SK-N-SH treated with all-trans-retinoic acid at 6 μM for 48 hours (cell line): ENCODE results near the gene LTBP4.

Experiments
- ATAC-seq: fragments of 200-7000 bp; cut with Tn5 transposase; 3 replicates; pipeline ENCODE4 v1.9.1; 2020; ENCODE audit warnings: mild to moderate bottlenecking, moderate library complexity
- ARNTL ChIP-seq: fragments of 450-650 bp; formaldehyde crosslinking; IDR thresholded peaks from 2 replicates; pipeline ENCODE4 v1.5.0; 2020; ENCODE audit warnings: low read depth, mild to moderate bottlenecking, moderate library complexity, borderline replicate concordance
- BACH2 ChIP-seq: fragments of 250-450 bp; sonication (Bioruptor Pico); IDR thresholded peaks from 2 replicates; pipeline ENCODE4 v1.9.0; 2021; ENCODE audit warnings: mild to moderate bottlenecking, borderline replicate concordance
- CREB5 ChIP-seq: fragments of 250-450 bp; sonication (Bioruptor Pico); IDR thresholded peaks from 2 replicates; pipeline ENCODE4 v1.5.1; 2020; ENCODE audit warnings: low read depth, mild to moderate bottlenecking, moderate library complexity
- CSDC2 ChIP-seq: fragments of 250-450 bp; sonication (Bioruptor Pico); IDR thresholded peaks from 2 replicates; pipeline ENCODE4 v1.5.0; 2020; ENCODE audit warnings: mild to moderate bottlenecking, moderate library complexity
- CSRNP3 ChIP-seq: fragments of 250-450 bp; sonication (Bioruptor Pico); IDR thresholded peaks from 2 replicates; pipeline ENCODE4 v1.5.1; 2021; ENCODE audit warnings: mild to moderate bottlenecking, moderate library complexity
- ESRRG ChIP-seq: fragments of 250-450 bp; sonication (Bioruptor Pico); IDR thresholded peaks from 2 replicates; pipeline ENCODE4 v1.6.1; 2021; ENCODE audit warnings: mild to moderate bottlenecking
- GLIS3 ChIP-seq: fragments of 250-450 bp; sonication (Bioruptor Pico); IDR thresholded peaks from 2 replicates; pipeline ENCODE4 v1.5.0; 2020; ENCODE audit warnings: mild to moderate bottlenecking, moderate library complexity
- ISL1 ChIP-seq: fragments of 250-450 bp; sonication (Bioruptor Pico); IDR thresholded peaks from 2 replicates; pipeline ENCODE4 v2.1.2; 2022; ENCODE audit warnings: mild to moderate bottlenecking, moderate library complexity
- OSR1 ChIP-seq: fragments of 250-450 bp; sonication (Bioruptor Pico); IDR thresholded peaks from 2 replicates; pipeline ENCODE4 v1.8.0; 2022; ENCODE audit warnings: moderate library complexity, mild to moderate bottlenecking, inconsistent platforms
- PATZ1 ChIP-seq: fragments of 250-450 bp; sonication (Bioruptor Pico); IDR thresholded peaks from 2 replicates; pipeline ENCODE4 v1.8.0; 2020; ENCODE audit warnings: mild to moderate bottlenecking, moderate library complexity, borderline replicate concordance
- POU6F1 ChIP-seq: fragments of 250-450 bp; sonication (Bioruptor Pico); IDR thresholded peaks from 2 replicates; pipeline ENCODE4 v1.8.0; 2021; ENCODE audit warnings: low read depth, mild to moderate bottlenecking, moderate library complexity, borderline replicate concordance
- PPARA ChIP-seq: fragments of 250-450 bp; sonication (Bioruptor Pico); IDR thresholded peaks from 2 replicates; pipeline ENCODE4 v1.5.0; 2020; ENCODE audit warnings: mild to moderate bottlenecking, borderline replicate concordance
- RARB ChIP-seq: fragments of 250-450 bp; sonication (Bioruptor Pico); IDR thresholded peaks from 2 replicates; pipeline ENCODE4 v1.8.0; 2021; ENCODE audit warnings: mild to moderate bottlenecking, moderate library complexity
- SNAI2 ChIP-seq: fragments of 250-450 bp; sonication (Bioruptor Pico); IDR thresholded peaks from 2 replicates; pipeline ENCODE4 v1.5.0; 2020; ENCODE audit warnings: mild to moderate bottlenecking, moderate library complexity
- TCF4 ChIP-seq: fragments of 250-450 bp; sonication (Bioruptor Pico); IDR thresholded peaks from 2 replicates; pipeline ENCODE4 v1.8.0; 2021; ENCODE audit warnings: mild to moderate bottlenecking, moderate library complexity, borderline replicate concordance
- TOX ChIP-seq: fragments of 250-450 bp; sonication (Bioruptor Pico); IDR thresholded peaks from 2 replicates; pipeline ENCODE4 v1.8.0; 2021; ENCODE audit warnings: mild to moderate bottlenecking, moderate library complexity, borderline replicate concordance
- TSHZ2 ChIP-seq: fragments of 250-450 bp; sonication (Bioruptor Pico); IDR thresholded peaks from 2 replicates; pipeline ENCODE4 v1.5.0; 2020; ENCODE audit warnings: mild to moderate bottlenecking, moderate library complexity
- ZC3H10 ChIP-seq: fragments of 250-450 bp; sonication (Bioruptor Pico); IDR thresholded peaks from 2 replicates; pipeline ENCODE4 v1.5.1; 2021; ENCODE audit warnings: mild to moderate bottlenecking, moderate library complexity
- ZFP3 ChIP-seq: fragments of 250-450 bp; sonication (Bioruptor Pico); IDR thresholded peaks from 2 replicates; pipeline ENCODE4 v1.5.0; 2020; ENCODE audit warnings: mild to moderate bottlenecking, moderate library complexity
- ZFP30 ChIP-seq: fragments of 450-650 bp; formaldehyde crosslinking; IDR thresholded peaks from 2 replicates; pipeline ENCODE4 v1.5.0; 2022; ENCODE audit warnings: mild to moderate bottlenecking, moderate library complexity
- ZNF565 ChIP-seq: fragments of 450-650 bp; formaldehyde crosslinking; conservative IDR thresholded peaks from 2 replicates; pipeline ENCODE4 v1.5.0; 2020; ENCODE audit warnings: low read depth, mild to moderate bottlenecking, moderate library complexity
- ZNF70 ChIP-seq: fragments of 450-650 bp; formaldehyde crosslinking; IDR thresholded peaks from 2 replicates; pipeline ENCODE4 v1.5.0; 2020; ENCODE audit warnings: mild to moderate bottlenecking, moderate library complexity
- ZNF8 ChIP-seq: fragments of 450-650 bp; formaldehyde crosslinking; IDR thresholded peaks from 2 replicates; pipeline ENCODE4 v1.5.0; 2020; ENCODE audit warnings: mild to moderate bottlenecking, moderate library complexity

The LTBP4 gene

GRCh38 chr19:40663695-40664692 lies 62.8 kb downstream of the LTBP4 start:
- TF ChIP-seq BACH2 (no peak), ZNF8 (CRISPR knock-in tag) (no peak), PATZ1 (no peak), CSRNP3 (no peak), TCF4 (CRISPR knock-in tag) (no peak), RARB (CRISPR knock-in tag) (no peak), TSHZ2 (CRISPR knock-in tag) (no peak), ZFP3 (CRISPR knock-in tag) (no peak), ARNTL (CRISPR knock-in tag) (no peak), TOX (CRISPR knock-in tag) (no peak), CREB5 (CRISPR knock-in tag) (no peak), ISL1 (CRISPR knock-in tag) (no peak), ZNF565 (no peak), SNAI2 (CRISPR knock-in tag) (no peak), GLIS3 (CRISPR knock-in tag) (no peak), PPARA (no peak), ESRRG (CRISPR knock-in tag) (no peak), CSDC2 (CRISPR knock-in tag) (no peak), OSR1 (no peak), ZNF70 (no peak)
- ATAC-seq = peak; percentile 45

GRCh38 chr19:40666803-40667438 lies 65.8 kb downstream of the LTBP4 start:
- TF ChIP-seq TCF4 (CRISPR knock-in tag) (no peak), SNAI2 (CRISPR knock-in tag) (no peak), CSRNP3 (no peak), ZC3H10 (CRISPR knock-in tag) (no peak), ESRRG (CRISPR knock-in tag) (no peak), ARNTL (CRISPR knock-in tag) (no peak), ISL1 (CRISPR knock-in tag) (no peak), PATZ1 (no peak), POU6F1 (no peak), PPARA (no peak), ZFP30 (CRISPR knock-in tag) (no peak)
- no peak for ATAC-seq
